Inflammatory macrophage treated with lipopolysaccharide for 4 hours (primary cell): ENCODE data around the gene ARHGAP42.
A peak's percentile ranks its signal among the peaks of the same experiment; 100 is the strongest.
"Not testable (repeated sequence)": the region's sequence is repeated elsewhere in the genome, so short reads cannot be mapped to it uniquely, and the experiment has no call there.

Experiments used
- DNase-seq: peaks from one replicate; pipeline ENCODE4 v3.0.0-alpha.2; 2020

ARHGAP42 gene

GRCh38 chr11:100731471-100731870, 44.4 kb downstream of the ARHGAP42 start:
- no peak for DNase-seq

GRCh38 chr11:100732949-100733348, 45.9 kb downstream of the ARHGAP42 start:
- DNase-seq: no peak

- DNase-seq: no peak
These were observed 47.8 kb downstream of the ARHGAP42 start for GRCh38 chr11:100734743-100735527.

- no peak for DNase-seq
These were observed 49.0 kb downstream of the ARHGAP42 start for GRCh38 chr11:100735949-100736675.

GRCh38 chr11:100738701-100739270, 51.7 kb downstream of the ARHGAP42 start:
- DNase-seq: no peak

GRCh38 chr11:100739666-100740065, 52.6 kb downstream of the ARHGAP42 start:
- no peak for DNase-seq

- DNase-seq: no peak
These were observed 53.4 kb downstream of the ARHGAP42 start for GRCh38 chr11:100740440-100740839.

GRCh38 chr11:100741866-100742625, 55.0 kb downstream of the ARHGAP42 start:
- peak; percentile 33 for DNase-seq

GRCh38 chr11:100746448-100746847, 59.4 kb downstream of the ARHGAP42 start:
- no peak for DNase-seq

GRCh38 chr11:100748153-100748552, 61.1 kb downstream of the ARHGAP42 start:
- no peak for DNase-seq

GRCh38 chr11:100749887-100750565, 62.9 kb downstream of the ARHGAP42 start:
- not testable (repeated sequence) for DNase-seq

- not testable (repeated sequence) for DNase-seq
These were observed 63.4 kb downstream of the ARHGAP42 start for GRCh38 chr11:100750566-100750891.

GRCh38 chr11:100752371-100753171, 65.5 kb downstream of the ARHGAP42 start:
- no peak for DNase-seq

- no peak for DNase-seq
These were observed 66.1 kb downstream of the ARHGAP42 start for GRCh38 chr11:100753172-100753543.

GRCh38 chr11:100753571-100753970, 66.5 kb downstream of the ARHGAP42 start:
- DNase-seq: no peak

GRCh38 chr11:100756559-100756958, 69.5 kb downstream of the ARHGAP42 start:
- DNase-seq: no peak

- no peak for DNase-seq
These were observed 70.6 kb downstream of the ARHGAP42 start for GRCh38 chr11:100757646-100758045.

- no peak for DNase-seq
These were observed 72.0 kb downstream of the ARHGAP42 start for GRCh38 chr11:100759106-100759505.

- DNase-seq: no peak
These were observed 72.8 kb downstream of the ARHGAP42 start for GRCh38 chr11:100759856-100760255.

- DNase-seq: no peak
These were observed 73.7 kb downstream of the ARHGAP42 start for GRCh38 chr11:100760744-100761143.

GRCh38 chr11:100761841-100762240, 74.8 kb downstream of the ARHGAP42 start:
- no peak for DNase-seq

GRCh38 chr11:100766764-100767163, 79.7 kb downstream of the ARHGAP42 start:
- no peak for DNase-seq
